Esophagus muscularis mucosa (tissue), 3 donors: Measurements from ENCODE around the gene TBC1D12.

ENCODE experiments used
- POLR2AphosphoS5 ChIP-seq, 2 donors: sonication (generic); formaldehyde crosslinking; IDR thresholded peaks; one replicate each; pipeline ENCODE4 v1.6.1; 2017; ENCODE audit warnings: antibody characterized with exemption in 2 of 2
- TF ChIP-seq, protein P1 (sequence below), 3 experiments: fragments of 200-600 bp in 2 of 3; fragments of 450-650 bp in 1 of 3; sonication (generic) in 2 of 3; IDR thresholded peaks; one replicate each; pipeline ENCODE4 v1.5.1; 2017 to 2019; ENCODE audit warnings: antibody characterized with exemption in 3 of 3, mild to moderate bottlenecking in 2 of 3, moderate library complexity in 1 of 3

- TF ChIP-seq, protein P1, sequence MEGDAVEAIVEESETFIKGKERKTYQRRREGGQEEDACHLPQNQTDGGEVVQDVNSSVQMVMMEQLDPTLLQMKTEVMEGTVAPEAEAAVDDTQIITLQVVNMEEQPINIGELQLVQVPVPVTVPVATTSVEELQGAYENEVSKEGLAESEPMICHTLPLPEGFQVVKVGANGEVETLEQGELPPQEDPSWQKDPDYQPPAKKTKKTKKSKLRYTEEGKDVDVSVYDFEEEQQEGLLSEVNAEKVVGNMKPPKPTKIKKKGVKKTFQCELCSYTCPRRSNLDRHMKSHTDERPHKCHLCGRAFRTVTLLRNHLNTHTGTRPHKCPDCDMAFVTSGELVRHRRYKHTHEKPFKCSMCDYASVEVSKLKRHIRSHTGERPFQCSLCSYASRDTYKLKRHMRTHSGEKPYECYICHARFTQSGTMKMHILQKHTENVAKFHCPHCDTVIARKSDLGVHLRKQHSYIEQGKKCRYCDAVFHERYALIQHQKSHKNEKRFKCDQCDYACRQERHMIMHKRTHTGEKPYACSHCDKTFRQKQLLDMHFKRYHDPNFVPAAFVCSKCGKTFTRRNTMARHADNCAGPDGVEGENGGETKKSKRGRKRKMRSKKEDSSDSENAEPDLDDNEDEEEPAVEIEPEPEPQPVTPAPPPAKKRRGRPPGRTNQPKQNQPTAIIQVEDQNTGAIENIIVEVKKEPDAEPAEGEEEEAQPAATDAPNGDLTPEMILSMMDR (IDR thresholded peaks at IDR 0.05) = no peak
- no peak for TF ChIP-seq POLR2AphosphoS5 (IDR thresholded peaks at IDR 0.05)
Measured at GRCh38 chr10:94521276-94522250, 119.2 kb downstream of the TBC1D12 start.
